ENCODE data around the gene SMIM36. TPM values are rescaled to one million over a fixed set of nuclear protein-coding genes. Genes with fewer than 3 reads are reported as not detected.

Gene SMIM36
- total and polyA plus RNA-seq, 2 experiments from 2014 or later: not detected

- H3K4me3 ChIP-seq: no peak overlapping the region
- no peaks in the 10 kb centered on the region for H3K27me3 Mint-ChIP-seq (ENCODE audit: insufficient read depth, low read depth, poor library complexity)
- H3K4me3 Mint-ChIP-seq: no peak overlapping the region
- no peaks in the 10 kb centered on the region for H4K20me1 ChIP-seq (replicated peaks; ENCODE audit: insufficient read depth)
- H3K79me2 ChIP-seq (replicated peaks; ENCODE audit: insufficient read depth): no peaks in the 10 kb centered on the region
- H3K9me3 Mint-ChIP-seq: peaks cover 7% of the 10 kb centered on the region; the same call in 2 of the 3 replicates
- H3K4me1 ChIP-seq (ENCODE audit: insufficient read depth): peaks cover 4% of the 10 kb centered on the region; the same call in 1 of the 2 replicates
- no peak for ATAC-seq
- H3K4me2 ChIP-seq: no peak overlapping the region
- H3K9me2 ChIP-seq (ENCODE audit: insufficient read depth): no peaks in the 10 kb centered on the region
- no peaks in the 10 kb centered on the region for H3K27me3 ChIP-seq (ENCODE audit: insufficient read depth)
- H3F3A ChIP-seq (replicated peaks; ENCODE audit: low read depth): no peaks in the 10 kb centered on the region
- H3K36me3 ChIP-seq (ENCODE audit: insufficient read depth): no peaks in the 10 kb centered on the region
- DNase-seq (ENCODE audit: low spot score): no peak
- H3K4me1 Mint-ChIP-seq: peaks cover 21% of the 10 kb centered on the region
- no peaks in the 10 kb centered on the region for H3K36me3 Mint-ChIP-seq (ENCODE audit: low read depth)
- H3K27ac ChIP-seq (ENCODE audit: low read depth): no peak overlapping the region
- no peak overlapping the region for H3K27ac Mint-ChIP-seq
- TF ChIP-seq ZNF462 (CRISPR knock-in tag; IDR thresholded peaks at IDR 0.05) (no peak), EZH2phosphoT487 (IDR thresholded peaks at IDR 0.05; ENCODE audit: unreplicated experiment) (no peak), REST (IDR thresholded peaks at IDR 0.05; ENCODE audit: unreplicated experiment) (no peak), STAT1 (IDR thresholded peaks at IDR 0.05; ENCODE audit: unreplicated experiment) (no peak), JUNB (IDR thresholded peaks at IDR 0.05; ENCODE audit: unreplicated experiment) (no peak), ZNF114 (CRISPR knock-in tag; IDR thresholded peaks at IDR 0.05) (no peak), NANOG (IDR thresholded peaks at IDR 0.05; ENCODE audit: borderline replicate concordance) (no peak), ZNF331 (CRISPR knock-in tag; IDR thresholded peaks at IDR 0.05; ENCODE audit: low read depth) (no peak), CTCF (conservative IDR thresholded peaks at IDR 0.05; ENCODE audit: low read depth in 2 of 2) (no peak), EZH2 (IDR thresholded peaks at IDR 0.05; ENCODE audit: low read depth, unreplicated experiment) (no peak), POLR2AphosphoS5 (IDR thresholded peaks at IDR 0.05; ENCODE audit: low read depth) (no peak), ETS1 (IDR thresholded peaks at IDR 0.05) (no peak), CREB1 (CRISPR knock-in tag; IDR thresholded peaks at IDR 0.05; ENCODE audit: low read depth) (no peak)
- H2AFZ ChIP-seq: no peak overlapping the region
Measured at GRCh38 chr17:55434721-55435120, 76.5 kb downstream of the SMIM36 start.
